ENCODE results near the gene SUSD2. TPM values are rescaled to one million over a fixed set of nuclear protein-coding genes. Genes with fewer than 3 reads are reported as not detected.

The SUSD2 gene
- polyA plus RNA-seq, 2 of the 4 experiments (the other 2 are of a cell fraction), result 12.7 to 51.9 TPM

GRCh38 chr22:24176040-24176439, 5.2 kb upstream of the SUSD2 start:
- DNase-seq (ENCODE audit: low read depth in 1 of 2, low spot score in 1 of 2) (no peak), FAIRE-seq (no peak), ATAC-seq (no peak)
- TF ChIP-seq ESRRA (IDR thresholded peaks at IDR 0.05; ENCODE audit: borderline replicate concordance, low read length) (no peak), HDAC2 (IDR thresholded peaks at IDR 0.05) (no peak), RARB (CRISPR knock-in tag; IDR thresholded peaks at IDR 0.05) (no peak), FOSB (CRISPR knock-in tag; IDR thresholded peaks at IDR 0.05) (no peak), RCOR1 (IDR thresholded peaks at IDR 0.05; ENCODE audit: low read depth, low read length) (no peak), PBX3 (IDR thresholded peaks at IDR 0.05) (no peak), ZFP36 (IDR thresholded peaks at IDR 0.05; ENCODE audit: borderline replicate concordance, partially characterized antibody) (no peak), PHF8 (IDR thresholded peaks at IDR 0.05; ENCODE audit: borderline replicate concordance, low read depth) (no peak)
- Histone ChIP-seq H3K27ac (peak overlapping the region in 1 of 2 experiments; percentile 66; a peak in 1 of 6 replicates), H3K4me2 (no peak overlapping the region), H3K9me3 (no peaks in the 10 kb centered on the region), H3K4me1 (peaks cover 9% of the 10 kb centered on the region), H3K4me3 (no peak overlapping the region)
- POLR2A ChIA-PET, result no interaction called here
- CTCF ChIA-PET, result interaction anchor here (0.7 to 5.1 kb wide), 12 partner anchors 8 to 192 kb away, joined by 3 to 75 read pairs (median 4); no protein-coding TSS in a partner anchor
- 96% methylated on average over 5 of the region's 11 CpGs for WGBS (ENCODE audit: missing lambda C conversion rate)

GRCh38 chr22:24176630-24177029, 4.7 kb upstream of the SUSD2 start:
- ATAC-seq (no peak), DNase-seq (ENCODE audit: low read depth in 1 of 2, low spot score in 1 of 2) (no peak), FAIRE-seq (no peak)
- ChIA-PET CTCF (interaction anchor here (1.2 to 5.1 kb wide), 6 partner anchors 12 to 192 kb away, joined by 3 to 75 read pairs (median 10); no protein-coding TSS in a partner anchor), POLR2A (no interaction called here)
- Histone ChIP-seq H3K4me2 (no peak overlapping the region), H3K4me3 (no peak overlapping the region), H3K27ac (peak overlapping the region in 1 of 2 experiments; percentile 45; a peak in 1 of 6 replicates), H3K9me3 (no peaks in the 10 kb centered on the region), H3K4me1 (peaks cover 15% of the 10 kb centered on the region)
- WGBS (ENCODE audit: missing lambda C conversion rate), result 88% methylated on average over 5 of the region's 10 CpGs
- TF ChIP-seq KDM5A (IDR thresholded peaks at IDR 0.05) (no peak), EHMT2 (IDR thresholded peaks at IDR 0.05; ENCODE audit: low read depth) (no peak), ZNF302 (CRISPR knock-in tag; IDR thresholded peaks at IDR 0.05) (no peak), GATA3 (IDR thresholded peaks at IDR 0.05; ENCODE audit: borderline replicate concordance) (no peak), MAFK (IDR thresholded peaks at IDR 0.05; ENCODE audit: partially characterized antibody) (no peak), ATOH8 (CRISPR knock-in tag; IDR thresholded peaks at IDR 0.05; ENCODE audit: low read depth) (no peak), CEBPB (IDR thresholded peaks at IDR 0.05) (no peak), KDM1A (IDR thresholded peaks at IDR 0.05; ENCODE audit: low read depth) (no peak), HDAC2 (IDR thresholded peaks at IDR 0.05) (no peak), HEYL (CRISPR knock-in tag; IDR thresholded peaks at IDR 0.05) (no peak), RFX5 (IDR thresholded peaks at IDR 0.05) (no peak), FOSB (CRISPR knock-in tag; IDR thresholded peaks at IDR 0.05) (no peak)
- TF ChIP-seq, protein P1, sequence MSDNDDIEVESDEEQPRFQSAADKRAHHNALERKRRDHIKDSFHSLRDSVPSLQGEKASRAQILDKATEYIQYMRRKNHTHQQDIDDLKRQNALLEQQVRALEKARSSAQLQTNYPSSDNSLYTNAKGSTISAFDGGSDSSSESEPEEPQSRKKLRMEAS (IDR thresholded peaks at IDR 0.05), result no peak
- TF ChIP-seq, protein P2, sequence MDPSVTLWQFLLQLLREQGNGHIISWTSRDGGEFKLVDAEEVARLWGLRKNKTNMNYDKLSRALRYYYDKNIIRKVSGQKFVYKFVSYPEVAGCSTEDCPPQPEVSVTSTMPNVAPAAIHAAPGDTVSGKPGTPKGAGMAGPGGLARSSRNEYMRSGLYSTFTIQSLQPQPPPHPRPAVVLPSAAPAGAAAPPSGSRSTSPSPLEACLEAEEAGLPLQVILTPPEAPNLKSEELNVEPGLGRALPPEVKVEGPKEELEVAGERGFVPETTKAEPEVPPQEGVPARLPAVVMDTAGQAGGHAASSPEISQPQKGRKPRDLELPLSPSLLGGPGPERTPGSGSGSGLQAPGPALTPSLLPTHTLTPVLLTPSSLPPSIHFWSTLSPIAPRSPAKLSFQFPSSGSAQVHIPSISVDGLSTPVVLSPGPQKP (IDR thresholded peaks at IDR 0.05; ENCODE audit: low read depth, low read length), result no peak

DNA sequence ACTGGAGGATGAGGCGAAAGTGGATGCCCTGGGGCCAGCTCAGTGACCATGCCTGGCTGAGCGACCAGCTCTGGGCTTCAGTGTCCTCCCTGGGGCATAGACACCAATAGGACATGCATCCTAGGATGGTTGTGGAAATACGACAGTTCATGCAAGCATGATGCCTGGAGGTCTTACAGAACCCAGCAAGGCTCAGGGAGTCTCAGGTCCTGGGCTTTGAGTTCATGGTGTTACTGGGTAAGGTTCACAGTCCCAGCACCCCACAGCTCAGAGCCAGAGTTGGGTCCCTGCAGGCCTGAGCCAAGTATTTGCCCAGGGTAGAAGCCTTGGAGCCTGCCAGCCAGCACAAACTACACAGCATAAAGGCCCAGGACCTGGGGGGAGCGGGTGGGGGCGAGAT, 4.2 kb upstream of the SUSD2 start:
- Histone ChIP-seq H3K4me2 (no peak overlapping the region), H3K4me3 (no peak overlapping the region), H3K4me1 (peaks cover 19% of the 10 kb centered on the region), H3K27ac (peak overlapping the region in 1 of 2 experiments; percentile 45; a peak in 1 of 6 replicates), H3K9me3 (no peaks in the 10 kb centered on the region)
- FAIRE-seq (no peak), ATAC-seq (no peak), DNase-seq (ENCODE audit: low read depth in 1 of 2, low spot score in 1 of 2) (no peak)
- WGBS (ENCODE audit: missing lambda C conversion rate), result 88% methylated on average over 3 of the region's 5 CpGs
- ChIA-PET CTCF (interaction anchor here (1.2 to 5.1 kb wide), 4 partner anchors 13 to 103 kb away, joined by 3 to 75 read pairs (median 26); no protein-coding TSS in a partner anchor), POLR2A (no interaction called here)
- TF ChIP-seq, protein P3, sequence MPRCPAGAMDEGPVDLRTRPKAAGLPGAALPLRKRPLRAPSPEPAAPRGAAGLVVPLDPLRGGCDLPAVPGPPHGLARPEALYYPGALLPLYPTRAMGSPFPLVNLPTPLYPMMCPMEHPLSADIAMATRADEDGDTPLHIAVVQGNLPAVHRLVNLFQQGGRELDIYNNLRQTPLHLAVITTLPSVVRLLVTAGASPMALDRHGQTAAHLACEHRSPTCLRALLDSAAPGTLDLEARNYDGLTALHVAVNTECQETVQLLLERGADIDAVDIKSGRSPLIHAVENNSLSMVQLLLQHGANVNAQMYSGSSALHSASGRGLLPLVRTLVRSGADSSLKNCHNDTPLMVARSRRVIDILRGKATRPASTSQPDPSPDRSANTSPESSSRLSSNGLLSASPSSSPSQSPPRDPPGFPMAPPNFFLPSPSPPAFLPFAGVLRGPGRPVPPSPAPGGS (IDR thresholded peaks at IDR 0.05), result no peak
- TF ChIP-seq FOSL2 (IDR thresholded peaks at IDR 0.05) (no peak), FOSL2 (CRISPR knock-in tag; IDR thresholded peaks at IDR 0.05) (no peak), JUN (IDR thresholded peaks at IDR 0.05) (no peak), REST (IDR thresholded peaks at IDR 0.05) (no peak)
- TF ChIP-seq, protein P4, sequence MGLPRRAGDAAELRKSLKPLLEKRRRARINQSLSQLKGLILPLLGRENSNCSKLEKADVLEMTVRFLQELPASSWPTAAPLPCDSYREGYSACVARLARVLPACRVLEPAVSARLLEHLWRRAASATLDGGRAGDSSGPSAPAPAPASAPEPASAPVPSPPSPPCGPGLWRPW (IDR thresholded peaks at IDR 0.05), result no peak

Measured in A549 (cell line).